Urinary bladder (tissue), 4 donors: ENCODE results near the gene SHOC2. TPM values are rescaled to one million over a fixed set of nuclear protein-coding genes. Genes with fewer than 3 reads are reported as not detected.

Source experiments
- DNase-seq: peaks from one replicate; pipeline ENCODE4 v3.0.0-alpha.2; 2015; ENCODE audit errors: extremely low spot score
- H3K27ac ChIP-seq: one replicate; pipeline ENCODE4 v1.5.1; 2013; ENCODE audit warnings: low read depth, mild to moderate bottlenecking, moderate library complexity
- H3K36me3 ChIP-seq: one replicate; pipeline ENCODE4 v1.6.1; 2013; ENCODE audit warnings: mild to moderate bottlenecking, moderate library complexity; ENCODE audit not compliant: insufficient read depth
- H3K4me1 ChIP-seq: one replicate; pipeline ENCODE4 v1.6.1; 2013; ENCODE audit warnings: mild to moderate bottlenecking, moderate library complexity; ENCODE audit not compliant: insufficient read depth
- H3K4me3 ChIP-seq: one replicate; pipeline ENCODE4 v1.5.1; 2013; ENCODE audit warnings: low read depth, low read length
- whole genome bisulfite sequencing: extraction: QIAGEN DNeasy Blood & Tissue Kit; methylation state at CpG from one replicate; pipeline ENCODE4 v1.1.7; 2013; 5-methylcytosine and 5-hydroxymethylcytosine counted together
- polyA plus RNA-seq: library from polyadenylated mRNA; stranded (reverse); fragments of 200-250 nt; gene quantifications from one replicate; pipeline ENCODE4 v1.2.3, GENCODE V29; 2013
- total RNA-seq: library from RNA; depleted of rRNA; stranded (reverse); fragments of >200 nt; gene quantifications from one replicate; pipeline ENCODE4 v1.2.3, GENCODE V29; 2014
- donor health status: healthy with polysubstance abuse.
- donor health status: healthy.

SHOC2 gene
- total and polyA plus RNA-seq, 2 donors: 25.7 to 109 TPM

DNA sequence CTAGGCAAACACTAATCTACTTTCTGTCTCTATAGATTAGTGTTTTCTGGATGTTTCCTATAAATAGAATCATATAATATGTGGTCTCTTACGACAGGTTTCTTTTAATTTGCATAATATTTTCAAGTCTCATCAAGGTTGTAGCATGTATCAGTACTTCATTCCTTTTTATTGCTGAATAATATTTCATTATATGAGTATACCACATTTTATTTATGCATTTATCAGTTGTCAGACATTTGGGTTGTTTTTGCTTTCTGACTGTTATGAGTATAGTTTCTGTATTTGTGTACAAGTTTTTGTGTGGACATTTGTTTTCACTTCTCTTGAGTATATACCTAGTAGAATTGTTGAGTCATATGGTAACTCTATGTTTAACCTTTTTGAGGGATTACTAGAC lies 48.2 kb downstream of the SHOC2 start:
- Histone ChIP-seq H3K4me1 (no peaks in the 10 kb centered on the region), H3K4me3 (no peak overlapping the region), H3K36me3 (no peaks in the 10 kb centered on the region), H3K27ac (no peak overlapping the region)
- WGBS: under 1% methylated on average over 1 of the region's 1 CpG
- DNase-seq: no peak

DNA sequence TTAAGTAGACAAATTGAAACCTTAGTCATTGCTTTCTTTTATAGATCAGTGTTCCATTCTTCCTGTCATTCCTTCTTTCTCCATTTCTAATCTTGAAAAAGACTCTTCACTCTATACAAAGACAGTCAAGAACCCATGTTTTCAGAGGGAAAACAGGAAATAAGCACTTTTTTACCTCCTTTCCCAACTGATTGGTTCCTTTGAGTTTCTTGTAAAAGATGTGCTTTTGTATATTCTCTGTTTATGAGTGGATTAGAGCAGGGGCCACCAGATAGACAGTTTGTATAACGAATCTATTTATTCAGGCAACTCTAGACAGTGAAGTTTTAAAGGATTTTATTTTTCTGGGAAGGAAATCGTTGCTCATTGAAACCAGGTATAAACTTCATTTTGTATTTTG lies 49.8 kb downstream of the SHOC2 start:
- Histone ChIP-seq H3K27ac (no peak overlapping the region), H3K4me3 (no peak overlapping the region), H3K36me3 (no peaks in the 10 kb centered on the region), H3K4me1 (no peaks in the 10 kb centered on the region)
- WGBS: 52% methylated on average over 2 of the region's 2 CpGs
- DNase-seq: no peak

DNA sequence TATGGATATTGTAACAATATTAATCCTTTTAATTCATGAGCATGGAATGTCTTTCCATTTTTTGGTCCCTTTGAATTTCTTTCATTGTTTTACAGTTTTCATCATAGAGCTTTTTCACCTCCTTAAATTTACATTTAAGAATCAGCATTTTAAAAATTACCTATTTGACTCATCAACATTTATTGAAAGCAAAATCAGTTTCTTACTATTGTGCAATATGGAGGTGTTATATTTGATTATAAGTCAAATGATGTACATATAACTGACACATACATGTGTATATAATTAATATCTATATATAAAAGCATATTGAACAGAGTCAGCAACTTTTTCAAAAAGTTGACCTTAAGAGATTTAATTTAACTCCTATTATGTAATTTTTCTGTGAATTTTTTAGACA lies 52.2 kb downstream of the SHOC2 start:
- no peak for DNase-seq
- H3K27ac ChIP-seq: no peak overlapping the region
- H3K4me1 ChIP-seq: no peaks in the 10 kb centered on the region
- H3K4me3 ChIP-seq: no peak overlapping the region
- H3K36me3 ChIP-seq: no peaks in the 10 kb centered on the region

DNA sequence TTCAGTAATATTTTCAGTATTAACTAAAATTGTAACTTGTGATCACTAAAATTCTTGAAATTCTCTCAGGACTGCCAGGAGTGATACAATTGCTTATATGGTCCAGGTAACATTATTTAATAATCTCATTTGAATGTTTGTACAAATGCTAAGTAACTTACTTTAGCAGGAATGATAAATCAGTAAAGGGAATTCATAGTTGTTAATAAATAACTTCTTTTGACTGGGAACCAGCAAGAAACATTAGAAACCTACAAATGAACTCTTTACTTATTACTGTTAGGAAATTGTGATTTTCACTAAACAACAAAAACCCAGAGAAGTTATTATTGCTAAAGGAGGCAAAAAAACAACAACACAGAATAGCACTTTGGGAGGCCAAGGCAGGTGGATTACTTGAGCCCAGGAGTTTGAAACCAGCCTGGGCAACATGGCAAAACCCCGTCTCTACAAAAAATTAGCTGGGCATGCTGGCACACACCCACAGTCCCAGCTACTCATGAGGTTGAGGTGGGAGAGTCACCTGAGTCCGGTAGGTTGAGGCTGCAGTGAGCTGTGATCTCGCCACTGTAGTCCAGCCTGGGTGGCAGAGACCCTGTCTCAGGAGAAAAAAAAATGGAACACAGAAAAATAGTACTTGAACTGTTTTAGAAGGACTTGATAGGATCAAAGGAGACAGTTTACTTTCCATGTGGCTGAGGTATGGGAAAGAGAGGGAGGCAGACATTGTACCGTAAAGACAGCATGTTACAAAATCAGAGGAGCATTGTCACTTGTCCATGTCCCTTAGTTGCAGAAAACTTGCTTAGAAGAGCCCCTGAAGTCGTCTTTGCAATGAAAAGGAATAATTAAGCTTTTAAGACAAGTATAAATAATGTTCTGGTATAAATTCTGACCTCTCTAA lies 53.1 kb downstream of the SHOC2 start:
- H3K27ac ChIP-seq: no peak overlapping the region
- WGBS: 80% methylated on average over 5 of the region's 5 CpGs
- no peaks in the 10 kb centered on the region for H3K36me3 ChIP-seq
- no peak overlapping the region for H3K4me3 ChIP-seq
- no peak for DNase-seq
- no peaks in the 10 kb centered on the region for H3K4me1 ChIP-seq

DNA sequence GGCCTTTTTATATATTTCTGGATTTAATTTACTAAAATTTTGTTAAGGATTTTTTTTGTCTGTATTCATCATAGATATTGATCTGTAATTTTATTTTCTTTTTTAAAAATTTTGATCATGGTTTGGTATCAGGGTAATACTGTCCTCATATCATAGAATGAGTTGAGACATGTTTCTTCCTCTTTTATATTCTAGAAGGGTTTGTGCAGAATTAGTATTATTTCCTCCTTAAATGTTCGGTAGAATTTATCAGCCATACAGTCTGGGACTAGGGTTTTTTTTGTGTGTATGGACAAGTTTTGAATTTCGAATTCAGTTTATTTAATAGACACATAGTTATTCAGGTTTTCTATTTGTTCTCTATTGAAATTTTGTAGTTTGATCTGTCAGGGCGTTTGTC lies 54.0 kb downstream of the SHOC2 start:
- Histone ChIP-seq H3K27ac (no peak overlapping the region), H3K4me1 (no peaks in the 10 kb centered on the region), H3K36me3 (no peaks in the 10 kb centered on the region), H3K4me3 (no peak overlapping the region)
- DNase-seq: no peak
- WGBS: 88% methylated on average over 3 of the region's 3 CpGs

DNA sequence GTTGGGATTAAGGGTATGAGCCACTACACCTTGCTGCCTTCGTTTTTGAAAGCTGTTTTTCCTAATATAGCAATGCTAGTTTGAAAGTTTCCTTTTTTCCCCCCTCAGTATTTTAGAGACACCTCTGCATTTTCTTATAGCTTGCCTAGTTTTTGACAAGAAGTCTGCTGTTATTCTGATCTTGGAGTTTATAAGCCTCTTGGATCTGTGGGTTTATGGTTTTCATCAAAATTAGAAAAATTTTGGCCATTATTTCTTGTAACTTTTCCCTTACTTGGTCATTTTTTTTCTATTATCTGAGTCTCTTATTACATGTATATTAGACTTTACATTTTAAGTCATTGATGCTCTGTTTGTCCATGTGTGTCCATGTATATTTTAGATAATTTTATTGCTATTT lies 57.2 kb downstream of the SHOC2 start:
- DNase-seq: no peak
- no peaks in the 10 kb centered on the region for H3K36me3 ChIP-seq
- H3K4me3 ChIP-seq: no peak overlapping the region
- H3K4me1 ChIP-seq: no peaks in the 10 kb centered on the region
- H3K27ac ChIP-seq: no peak overlapping the region
- WGBS: 88% methylated on average over 1 of the region's 1 CpG

DNA sequence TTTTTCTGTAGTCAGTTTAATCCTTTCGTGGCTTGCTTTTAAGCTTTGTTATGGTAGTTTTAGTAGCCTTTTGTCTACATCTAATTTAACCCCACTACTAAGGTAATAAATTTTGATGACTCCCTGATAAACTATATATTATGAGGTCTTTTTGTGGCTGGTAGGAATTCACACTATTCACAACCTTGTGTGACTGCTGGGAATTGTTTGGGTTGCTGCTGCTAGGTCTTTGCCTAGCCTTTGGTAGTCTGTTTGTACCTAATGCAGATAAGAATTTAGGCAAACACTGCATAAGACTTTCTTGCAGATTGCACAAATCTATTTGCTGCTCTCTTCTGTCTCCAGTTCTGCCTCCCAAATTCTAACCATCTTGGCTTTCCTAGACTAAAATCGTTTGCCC lies 58.3 kb downstream of the SHOC2 start:
- WGBS: 53% methylated on average over 2 of the region's 2 CpGs
- no peak for DNase-seq
- Histone ChIP-seq H3K4me1 (no peaks in the 10 kb centered on the region), H3K4me3 (no peak overlapping the region), H3K36me3 (no peaks in the 10 kb centered on the region), H3K27ac (no peak overlapping the region)

DNA sequence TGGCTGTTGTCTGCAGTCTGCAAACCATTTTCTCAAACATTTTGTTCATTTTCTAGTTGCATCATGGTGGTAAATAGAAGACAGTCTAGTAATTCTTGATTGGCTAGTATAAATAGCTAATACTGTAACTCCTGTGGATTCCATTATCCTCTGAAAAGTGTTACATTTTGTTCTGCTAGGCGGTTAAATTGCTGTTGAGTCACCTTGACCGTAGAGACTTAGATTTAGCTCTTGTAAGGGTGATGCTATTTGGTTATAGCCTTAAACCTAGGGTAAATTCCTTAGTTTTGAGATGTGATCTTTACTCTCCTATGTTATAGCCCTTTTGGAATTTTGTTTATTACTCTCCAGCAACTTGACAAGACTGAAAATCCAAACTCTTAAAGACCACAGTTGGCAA lies 58.8 kb downstream of the SHOC2 start:
- Histone ChIP-seq H3K27ac (no peak overlapping the region), H3K4me1 (no peaks in the 10 kb centered on the region), H3K4me3 (no peak overlapping the region), H3K36me3 (no peaks in the 10 kb centered on the region)
- DNase-seq: no peak
- WGBS: 94% methylated on average over 2 of the region's 2 CpGs

DNA sequence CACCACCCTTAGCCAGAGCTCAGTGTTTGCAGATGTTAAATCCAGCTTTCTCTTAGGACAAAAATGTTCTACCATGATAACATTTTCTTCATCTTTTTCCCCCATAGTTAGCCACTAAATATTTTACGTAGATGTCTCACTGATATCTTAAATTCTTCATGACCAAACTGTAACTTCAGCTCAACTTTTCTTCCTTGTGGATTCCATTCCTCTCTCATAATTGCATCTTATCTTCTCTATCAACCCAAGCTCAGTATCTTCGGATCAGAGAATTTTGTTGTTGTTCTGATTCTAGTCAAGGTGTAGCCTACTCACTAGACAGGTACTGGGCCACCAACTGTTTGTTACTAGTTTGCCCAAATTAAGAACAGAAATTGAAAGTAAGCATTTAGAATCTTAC lies 60.2 kb downstream of the SHOC2 start:
- Histone ChIP-seq H3K27ac (no peak overlapping the region), H3K4me3 (no peak overlapping the region), H3K4me1 (no peaks in the 10 kb centered on the region), H3K36me3 (no peaks in the 10 kb centered on the region)
- WGBS: 94% methylated on average over 2 of the region's 2 CpGs
- no peak for DNase-seq

DNA sequence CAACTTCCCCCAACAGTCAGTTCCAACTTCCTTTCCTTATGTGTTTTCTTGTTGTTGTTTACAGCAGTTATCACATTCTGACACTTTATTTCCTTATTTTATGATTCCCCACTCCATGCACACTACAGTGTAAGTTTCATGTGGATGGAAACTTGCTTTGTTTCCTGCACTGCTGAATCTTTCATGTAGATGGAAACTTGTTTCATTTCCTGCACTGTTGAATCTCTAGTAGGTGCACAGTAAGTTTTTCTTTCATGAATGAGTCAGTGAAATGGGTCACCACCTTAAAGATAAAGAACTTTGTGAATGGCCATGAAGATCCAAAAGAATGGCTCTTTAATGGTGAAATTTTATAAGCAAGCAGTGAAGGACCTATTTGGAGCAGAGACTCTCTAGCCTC lies 61.4 kb downstream of the SHOC2 start:
- Histone ChIP-seq H3K36me3 (no peaks in the 10 kb centered on the region), H3K4me3 (no peak overlapping the region), H3K4me1 (no peaks in the 10 kb centered on the region), H3K27ac (no peak overlapping the region)
- DNase-seq: no peak

DNA sequence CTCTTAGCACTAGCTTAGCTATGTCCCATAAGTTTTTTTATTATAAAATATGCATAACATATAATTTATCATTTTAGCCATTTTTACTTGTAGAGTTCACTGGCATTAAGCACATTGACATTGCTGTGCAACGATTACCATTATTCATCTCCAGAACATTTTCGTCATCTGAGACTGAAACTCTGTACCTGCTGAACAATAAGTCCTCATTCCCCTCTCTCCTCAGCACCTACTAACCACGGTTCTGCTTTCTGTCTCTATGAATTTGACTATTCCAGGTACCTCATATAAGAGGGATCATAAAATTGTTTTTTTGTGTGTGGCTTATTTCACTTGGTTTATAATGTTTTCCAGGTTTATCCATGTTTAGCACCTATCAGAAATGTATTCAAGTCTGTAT lies 64.1 kb downstream of the SHOC2 start:
- no peak overlapping the region for H3K4me3 ChIP-seq
- no peaks in the 10 kb centered on the region for H3K4me1 ChIP-seq
- no peak for DNase-seq
- no peak overlapping the region for H3K27ac ChIP-seq
- 88% methylated on average over 3 of the region's 3 CpGs for WGBS
- no peaks in the 10 kb centered on the region for H3K36me3 ChIP-seq

DNA sequence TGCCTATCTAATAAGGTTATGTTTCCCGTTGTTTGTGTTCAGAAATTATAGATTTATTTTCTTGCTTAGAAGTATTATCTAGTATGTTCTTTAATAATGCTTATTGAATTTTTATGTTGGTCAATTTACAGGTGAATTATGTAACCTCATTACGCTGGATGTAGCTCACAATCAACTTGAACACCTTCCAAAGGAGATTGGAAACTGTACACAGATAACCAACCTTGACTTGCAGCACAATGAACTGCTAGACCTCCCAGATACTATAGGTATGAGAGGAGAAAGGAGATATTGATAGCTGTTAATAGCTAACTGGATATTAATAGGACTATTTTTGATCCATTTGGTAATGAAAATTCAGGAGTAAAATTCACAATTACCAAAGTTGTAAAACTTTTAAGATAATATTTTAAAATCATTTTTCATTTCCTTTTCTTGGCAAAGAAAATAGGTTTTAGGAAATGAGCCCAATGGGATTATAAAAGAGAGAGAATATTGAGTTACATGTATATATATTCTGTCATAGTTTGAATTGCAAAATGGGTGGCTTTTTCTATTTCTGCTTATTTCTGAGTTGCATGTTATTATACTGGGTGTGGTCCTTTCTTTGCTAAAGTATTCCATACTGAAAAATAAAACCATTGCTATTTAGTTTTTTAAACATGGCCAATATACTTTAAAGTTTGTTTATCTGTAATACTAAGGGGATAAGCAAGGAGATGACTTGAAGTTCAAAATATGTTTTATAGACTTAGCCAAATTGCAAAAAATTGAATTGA lies 66.3 kb downstream of the SHOC2 start:
- no peak for DNase-seq
- H3K36me3 ChIP-seq: no peaks in the 10 kb centered on the region
- H3K4me3 ChIP-seq: no peak overlapping the region
- 77% methylated on average over 2 of the region's 2 CpGs for WGBS
- no peaks in the 10 kb centered on the region for H3K4me1 ChIP-seq
- H3K27ac ChIP-seq: no peak overlapping the region

DNA sequence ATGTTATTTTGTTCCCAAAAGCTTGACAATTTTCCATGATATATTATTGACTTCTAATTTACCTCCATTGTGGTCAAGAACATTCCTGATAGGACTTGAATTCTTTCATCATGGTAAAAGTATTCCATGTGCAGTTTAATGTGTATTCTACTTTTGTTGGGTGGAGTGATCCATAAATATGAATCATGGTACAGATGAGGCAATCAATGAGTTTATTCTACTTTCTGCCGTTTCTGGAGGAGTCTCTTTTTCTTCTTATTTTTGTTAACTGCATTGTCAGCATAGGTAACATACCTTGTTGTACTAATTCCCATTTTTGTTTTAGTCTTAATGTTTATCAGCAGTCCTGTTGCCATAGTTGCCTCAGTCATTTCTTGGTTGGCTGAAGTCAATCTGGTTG lies 69.6 kb downstream of the SHOC2 start:
- H3K36me3 ChIP-seq: no peaks in the 10 kb centered on the region
- no peak overlapping the region for H3K4me3 ChIP-seq
- WGBS: 85% methylated on average over 1 of the region's 1 CpG
- no peak overlapping the region for H3K27ac ChIP-seq
- no peaks in the 10 kb centered on the region for H3K4me1 ChIP-seq
- DNase-seq: no peak
